GM18868 (cell line): Measurements from ENCODE around the gene ZNF709.
"Not testable (repeated sequence)": the region's sequence is repeated elsewhere in the genome, so short reads cannot be mapped to it uniquely, and the experiment has no call there.

Source experiments
- ATAC-seq: cut with Tn5 transposase; IDR thresholded peaks from one replicate; pipeline ENCODE4 v1.9.1; 2021; ENCODE audit warnings: mild to moderate bottlenecking, moderate library complexity; ENCODE audit not compliant: unreplicated experiment

Gene ZNF709

GRCh38 chr19:12484371-12485051 lies at the start of gene ZNF709:
Gene ZNF709 (minus strand): TSS chr19:12484816. CDS start chr19:12484657, 159 bp downstream.
- ATAC-seq, result peak; percentile 94

GRCh38 chr19:12527034-12527836 lies 42.6 kb upstream of the ZNF709 start:
- no peak for ATAC-seq

GRCh38 chr19:12526542-12526941 lies 41.9 kb upstream of the ZNF709 start:
- ATAC-seq, result no peak

- no peak for ATAC-seq
These were observed 37.4 kb upstream of the ZNF709 start for GRCh38 chr19:12521996-12522395.

- no peak for ATAC-seq
These were observed 29.0 kb upstream of the ZNF709 start for GRCh38 chr19:12513531-12514061.

GRCh38 chr19:12497032-12497431 lies 12.4 kb upstream of the ZNF709 start:
- no peak for ATAC-seq

GRCh38 chr19:12496480-12496879 lies 11.9 kb upstream of the ZNF709 start:
- ATAC-seq, result no peak

GRCh38 chr19:12495002-12495802 lies 10.6 kb upstream of the ZNF709 start:
- ATAC-seq, result peak; percentile 57

GRCh38 chr19:12494260-12494860 lies 9.7 kb upstream of the ZNF709 start:
- no peak for ATAC-seq

GRCh38 chr19:12486265-12486783 lies 1.7 kb upstream of the ZNF709 start:
- not testable (repeated sequence) for ATAC-seq

- ATAC-seq, result no peak
These were observed 955 bp upstream of the ZNF709 start for GRCh38 chr19:12485571-12485970.

GRCh38 chr19:12485052-12485416 lies 418 bp upstream of the ZNF709 start:
- ATAC-seq, result no peak

GRCh38 chr19:12484011-12484370 lies 625 bp downstream of the ZNF709 start:
- ATAC-seq, result no peak

- ATAC-seq, result no peak
These were observed 2.1 kb downstream of the ZNF709 start for GRCh38 chr19:12482509-12482886.

GRCh38 chr19:12481781-12482508 lies 2.7 kb downstream of the ZNF709 start:
- no peak for ATAC-seq

GRCh38 chr19:12478234-12478941 lies 6.2 kb downstream of the ZNF709 start:
- ATAC-seq, result no peak

GRCh38 chr19:12467651-12468050 lies 17.0 kb downstream of the ZNF709 start:
- ATAC-seq, result not testable (repeated sequence)

- ATAC-seq, result no peak
These were observed 19.4 kb downstream of the ZNF709 start for GRCh38 chr19:12465211-12465610.

GRCh38 chr19:12464769-12465168 lies 19.8 kb downstream of the ZNF709 start:
- no peak for ATAC-seq
